Measurements from ENCODE around the gene DENND1A.
"Not testable (repeated sequence)": the region's sequence is repeated elsewhere in the genome, so short reads cannot be mapped to it uniquely, and the experiment has no call there.

DENND1A gene

GRCh38 chr9:123911024-123911423 lies 18.9 kb downstream of the DENND1A start:
- no peak for TF ChIP-seq CTCF (IDR thresholded peaks at IDR 0.05; ENCODE audit: low read depth, low read length, missing control alignments)
- H3K4me3 ChIP-seq (ENCODE audit: low read depth, low read length): no peak overlapping the region
- in situ Hi-C loops (cut with HindIII; ENCODE audit: low sequenced_read_pairs): no loop called here
- DNase-seq (ENCODE audit: low read depth): no peak

GRCh38 chr9:123909192-123909591 lies 20.7 kb downstream of the DENND1A start:
- in situ Hi-C loops (cut with HindIII; ENCODE audit: low sequenced_read_pairs); H3K4me3 ChIP-seq (ENCODE audit: low read depth, low read length); DNase-seq (ENCODE audit: low read depth): not testable (repeated sequence)

GRCh38 chr9:123903550-123903949 lies 26.4 kb downstream of the DENND1A start:
- in situ Hi-C loops (cut with HindIII; ENCODE audit: low sequenced_read_pairs); H3K4me3 ChIP-seq (ENCODE audit: low read depth, low read length); DNase-seq (ENCODE audit: low read depth): not testable (repeated sequence)

- in situ Hi-C loops (cut with HindIII; ENCODE audit: low sequenced_read_pairs): no loop called here
- DNase-seq (ENCODE audit: low read depth): no peak
- TF ChIP-seq CTCF (IDR thresholded peaks at IDR 0.05; ENCODE audit: low read depth, low read length, missing control alignments): no peak
- H3K4me3 ChIP-seq (ENCODE audit: low read depth, low read length): no peak overlapping the region
Observed at GRCh38 chr9:123894822-123895221, 35.1 kb downstream of the DENND1A start.

GRCh38 chr9:123893831-123894460 lies 36.0 kb downstream of the DENND1A start:
- in situ Hi-C loops (cut with HindIII; ENCODE audit: low sequenced_read_pairs): no loop called here
- no peak for TF ChIP-seq CTCF (IDR thresholded peaks at IDR 0.05; ENCODE audit: low read depth, low read length, missing control alignments)
- H3K4me3 ChIP-seq (ENCODE audit: low read depth, low read length): no peak overlapping the region
- DNase-seq (ENCODE audit: low read depth): no peak

GRCh38 chr9:123893115-123893514 lies 36.8 kb downstream of the DENND1A start:
- no peak for DNase-seq (ENCODE audit: low read depth)
- in situ Hi-C loops (cut with HindIII; ENCODE audit: low sequenced_read_pairs): no loop called here
- TF ChIP-seq CTCF (IDR thresholded peaks at IDR 0.05; ENCODE audit: low read depth, low read length, missing control alignments): no peak

GRCh38 chr9:123887837-123888236 lies 42.1 kb downstream of the DENND1A start:
- H3K4me3 ChIP-seq (ENCODE audit: low read depth, low read length): no peak overlapping the region
- in situ Hi-C loops (cut with HindIII; ENCODE audit: low sequenced_read_pairs): no loop called here
- no peak for DNase-seq (ENCODE audit: low read depth)
- TF ChIP-seq CTCF (IDR thresholded peaks at IDR 0.05; ENCODE audit: low read depth, low read length, missing control alignments): no peak

More at GRCh38 chr9:123893115-123893514, 36.8 kb downstream of the DENND1A start:
- H3K4me3 ChIP-seq (ENCODE audit: low read depth, low read length): no peak overlapping the region

GRCh38 chr9:123885834-123886233 lies 44.1 kb downstream of the DENND1A start:
- H3K4me3 ChIP-seq (ENCODE audit: low read depth, low read length); in situ Hi-C loops (cut with HindIII; ENCODE audit: low sequenced_read_pairs); DNase-seq (ENCODE audit: low read depth): not testable (repeated sequence)
